ENCODE data around the gene UBTFL1. TPM values are rescaled to one million over a fixed set of nuclear protein-coding genes. Genes with fewer than 3 reads are reported as not detected.
"Not testable (repeated sequence)": the region's sequence is repeated elsewhere in the genome, so short reads cannot be mapped to it uniquely, and the experiment has no call there.

Gene UBTFL1, protein sequence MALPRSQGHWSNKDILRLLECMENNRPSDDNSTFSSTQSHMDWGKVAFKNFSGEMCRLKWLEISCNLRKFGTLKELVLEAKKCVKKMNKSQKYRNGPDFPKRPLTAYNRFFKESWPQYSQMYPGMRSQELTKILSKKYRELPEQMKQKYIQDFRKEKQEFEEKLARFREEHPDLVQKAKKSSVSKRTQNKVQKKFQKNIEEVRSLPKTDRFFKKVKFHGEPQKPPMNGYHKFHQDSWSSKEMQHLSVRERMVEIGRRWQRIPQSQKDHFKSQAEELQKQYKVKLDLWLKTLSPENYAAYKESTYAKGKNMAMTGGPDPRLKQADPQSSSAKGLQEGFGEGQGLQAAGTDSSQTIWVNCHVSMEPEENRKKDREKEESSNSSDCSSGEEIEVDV
- not detected for polyA plus RNA-seq

DNA sequence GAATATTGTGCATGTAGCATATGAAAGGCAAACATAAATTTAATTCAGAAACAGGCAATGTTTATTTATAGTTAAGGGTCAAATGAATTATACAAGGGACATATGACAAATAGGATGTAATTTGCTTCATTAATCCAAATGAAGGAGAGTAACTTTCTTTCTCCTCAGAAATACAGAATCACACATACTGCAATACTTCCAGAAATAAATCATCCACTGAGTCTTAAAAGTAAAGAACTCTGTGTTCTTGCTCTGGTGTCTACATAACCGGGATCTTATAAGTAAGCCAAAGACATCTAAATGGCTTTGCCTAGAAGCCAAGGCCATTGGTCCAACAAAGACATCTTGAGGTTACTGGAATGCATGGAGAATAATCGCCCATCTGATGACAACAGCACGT is at the start of gene UBTFL1:
Gene UBTFL1 (plus strand): TSS at position 301 of the 400 bp plus-strand sequence. CDS start 0 bp downstream, at position 301.
- H3K27ac ChIP-seq (ENCODE audit: low read depth, low read length): not testable (repeated sequence)
- 29 to 90% (median 83%) methylated on average over 2 of the region's 3 CpGs for WGBS, 3 donors

- H3K27ac ChIP-seq (ENCODE audit: low read depth, low read length): not testable (repeated sequence)
- 34 to 49% (median 35%) methylated on average over 9 to 21 of the region's 41 CpGs for WGBS, 3 donors
Observed at GRCh38 chr11:90051591-90052209, 34.0 kb upstream of the UBTFL1 start.

DNA sequence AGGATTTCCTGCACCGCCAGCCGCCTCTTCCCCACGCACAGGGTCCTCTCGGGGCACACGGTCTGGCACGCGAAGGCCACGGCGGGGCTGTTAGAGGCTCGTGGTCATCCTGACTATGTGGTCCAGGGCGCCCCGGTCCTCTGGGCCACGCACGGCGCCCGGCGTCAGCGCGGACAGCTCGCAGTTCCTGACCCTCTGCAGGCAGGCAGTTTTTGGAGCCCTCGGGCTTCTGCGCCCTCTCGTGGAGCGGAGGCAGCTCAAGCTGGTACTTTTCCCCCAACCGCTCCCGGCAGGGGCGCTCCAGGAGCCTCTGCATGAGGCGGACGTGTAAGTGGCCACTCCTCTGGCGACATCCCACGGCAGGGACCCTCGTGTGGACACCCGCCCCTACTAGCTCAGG is 33.4 kb upstream of the UBTFL1 start:
- H3K27ac ChIP-seq (ENCODE audit: low read depth, low read length): not testable (repeated sequence)
- 3 to 6% (median 5%) methylated on average over 3 to 12 of the region's 33 CpGs for WGBS, 3 donors

DNA sequence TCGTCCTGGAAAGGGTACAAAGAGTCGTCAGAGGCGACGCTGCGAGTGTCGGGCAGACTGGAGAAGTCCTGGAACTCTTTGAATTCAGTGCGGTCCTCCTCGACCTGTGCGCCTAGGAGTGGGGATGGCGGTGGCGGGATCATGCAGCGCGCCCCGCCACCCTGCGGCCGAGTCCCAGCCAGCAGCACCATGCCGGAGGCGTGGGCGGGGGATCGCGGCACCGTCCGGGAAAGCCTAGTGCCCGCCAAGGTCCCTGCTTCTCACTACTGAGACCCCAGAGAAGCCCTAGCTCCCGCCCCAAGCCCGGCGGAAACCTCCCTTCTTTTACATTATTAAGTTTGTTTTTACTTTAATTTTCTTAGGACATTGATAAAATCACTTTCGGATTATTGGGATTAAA is 32.2 kb upstream of the UBTFL1 start:
- not testable (repeated sequence) for H3K27ac ChIP-seq (ENCODE audit: low read depth, low read length)
- WGBS, 3 donors: 23 to 42% (median 37%) methylated on average over 5 to 10 of the region's 28 CpGs

GRCh38 chr11:90088731-90089130 is 3.0 kb downstream of the UBTFL1 start:
- 25 to 71% (median 64%) methylated on average over 1 to 2 of the region's 2 CpGs for WGBS, 3 donors
- H3K27ac ChIP-seq (ENCODE audit: low read depth, low read length): not testable (repeated sequence)

DNA sequence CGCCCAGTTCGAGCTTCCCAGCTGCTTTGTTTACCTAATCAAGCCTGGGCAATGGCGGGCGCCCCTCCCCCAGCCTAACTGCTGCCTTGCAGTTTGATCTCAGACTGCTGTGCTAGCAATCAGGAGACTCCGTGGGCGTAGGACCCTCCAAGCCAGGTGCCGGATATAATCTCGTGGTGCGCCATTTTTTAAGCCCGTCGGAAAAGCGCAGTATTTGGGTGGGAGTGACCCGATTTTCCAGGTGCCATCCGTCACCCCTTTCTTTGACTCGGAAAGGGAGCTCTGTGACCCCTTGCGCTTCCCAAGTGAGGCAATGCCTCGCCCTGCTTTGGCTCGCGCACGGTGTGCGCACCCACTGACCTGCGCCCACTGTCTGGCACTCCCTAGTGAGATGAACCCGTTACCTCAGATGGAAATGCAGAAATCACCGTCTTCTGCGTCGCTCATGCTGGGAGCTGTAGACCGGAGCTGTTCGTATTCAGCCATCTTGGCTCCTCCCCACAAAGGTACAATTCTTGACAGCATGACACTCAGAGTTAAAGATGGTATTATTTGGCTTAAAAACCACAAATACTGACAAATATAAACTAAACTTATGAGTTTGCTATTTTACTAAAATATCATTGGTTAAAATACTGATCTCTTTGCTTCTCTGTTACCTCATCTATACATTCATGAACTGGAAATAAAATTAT is 9.6 kb downstream of the UBTFL1 start:
- WGBS, 3 donors: 87 to 90% (median 89%) methylated on average over 16 to 24 of the region's 28 CpGs
- not testable (repeated sequence) for H3K27ac ChIP-seq (ENCODE audit: low read depth, low read length)

GRCh38 chr11:90098261-90098660 is 12.5 kb downstream of the UBTFL1 start:
- 71 to 78% (median 73%) methylated on average over 4 of the region's 4 CpGs for WGBS, 3 donors
- H3K27ac ChIP-seq (ENCODE audit: low read depth, low read length): not testable (repeated sequence)

- no peak overlapping the region for H3K27ac ChIP-seq (ENCODE audit: low read depth, low read length)
- 48 to 76% (median 61%) methylated on average over 3 of the region's 3 CpGs for WGBS, 3 donors
Observed at GRCh38 chr11:90100431-90100830, 14.7 kb downstream of the UBTFL1 start.

GRCh38 chr11:90113541-90113940 is 27.8 kb downstream of the UBTFL1 start:
- no peak overlapping the region for H3K27ac ChIP-seq (ENCODE audit: low read depth, low read length)
- 2 to 4% (median 3%) methylated on average over 2 of the region's 2 CpGs for WGBS, 3 donors

- WGBS, 3 donors: 94 to 97% (median 96%) methylated on average over 4 of the region's 4 CpGs
- no peak overlapping the region for H3K27ac ChIP-seq (ENCODE audit: low read depth, low read length)
Observed at GRCh38 chr11:90120191-90120590, 34.4 kb downstream of the UBTFL1 start.

DNA sequence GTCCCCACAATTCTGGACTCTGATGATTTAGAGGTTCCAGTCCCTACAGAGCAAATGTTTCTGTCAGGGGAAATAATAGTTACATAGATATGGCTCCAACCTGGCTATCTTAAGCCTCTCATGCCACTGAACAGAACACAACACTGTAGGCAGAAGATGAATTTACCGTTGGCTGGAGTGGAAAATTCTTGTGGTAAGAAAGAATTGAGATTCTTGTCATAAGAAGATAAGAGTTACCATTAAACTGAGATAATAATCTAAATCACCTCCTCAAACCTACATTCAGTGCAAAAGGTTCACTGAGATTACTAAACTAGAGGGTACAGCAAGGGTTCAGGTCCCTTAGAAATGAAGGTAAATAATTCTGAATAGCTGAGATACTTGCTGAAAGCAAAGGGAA is 38.6 kb downstream of the UBTFL1 start:
- H3K27ac ChIP-seq (ENCODE audit: low read depth, low read length): no peak overlapping the region
- WGBS, 3 donors: 37 to 52% (median 39%) methylated on average over 1 of the region's 1 CpG

GRCh38 chr11:90124946-90125345 is 39.2 kb downstream of the UBTFL1 start:
- 62 to 84% (median 73%) methylated on average over 3 of the region's 3 CpGs for WGBS, 3 donors
- H3K27ac ChIP-seq (ENCODE audit: low read depth, low read length): no peak overlapping the region

GRCh38 chr11:90133560-90134477 is 48.1 kb downstream of the UBTFL1 start:
- H3K27ac ChIP-seq (ENCODE audit: low read depth, low read length): no peak overlapping the region
- WGBS, 3 donors: 17 to 27% (median 25%) methylated on average over 11 of the region's 11 CpGs

- no peak within 1 kb of the TSS for H3K27ac ChIP-seq (ENCODE audit: low read depth, low read length)
- 1% methylated on average over 25 of the region's 25 CpGs for WGBS, 3 donors
Observed at GRCh38 chr11:90134478-90135003, 48.8 kb downstream of the UBTFL1 start, which contains the start of gene NAALAD2. Gene NAALAD2, plus strand, starts transcription at chr11:90134663. Its CDS starts 96 bp downstream, at chr11:90134759.

DNA sequence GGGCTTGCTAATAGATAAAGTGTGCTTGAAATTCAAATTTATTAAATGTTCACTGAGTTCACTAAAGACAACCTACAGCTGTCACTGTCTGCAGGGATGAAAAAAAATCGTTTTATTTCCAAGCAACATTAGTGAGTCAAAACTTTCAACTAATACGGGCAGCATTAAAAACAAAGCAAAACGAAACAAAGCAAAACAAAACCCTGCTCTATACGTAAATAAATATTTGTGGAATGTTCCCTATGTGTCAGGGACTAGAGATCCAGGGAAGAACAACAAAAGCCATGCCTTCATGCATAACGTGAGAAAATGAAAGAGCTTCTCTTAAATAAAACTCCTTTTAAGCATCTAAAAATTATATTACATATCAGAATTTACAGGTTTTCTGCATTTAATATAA is 49.3 kb downstream of the UBTFL1 start:
- no peak overlapping the region for H3K27ac ChIP-seq (ENCODE audit: low read depth, low read length)

More for the DNA sequence above, 49.3 kb downstream of the UBTFL1 start:
- WGBS, 3 donors: 2 to 3% (median 3%) methylated on average over 5 of the region's 5 CpGs

Measured in adipose tissue (tissue), 3 donors.